ENCODE results near the gene ATXN1.

DNA sequence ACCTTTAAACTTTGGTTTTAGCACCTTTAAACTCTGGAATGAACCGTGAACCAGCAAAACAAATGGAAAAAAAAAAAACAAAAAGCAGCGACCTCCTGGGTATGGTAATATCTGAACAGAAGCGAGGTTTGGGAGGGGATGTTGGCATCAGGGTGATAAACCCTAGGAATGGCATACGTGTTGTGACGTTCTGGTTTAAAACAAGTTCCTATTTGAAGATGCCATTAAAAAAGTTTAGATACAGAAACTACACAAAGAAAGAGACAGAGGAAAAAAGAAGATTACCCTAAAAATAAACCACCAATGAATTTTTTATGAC is 60.4 kb downstream of the ATXN1 start:
- TF ChIP-seq FOXK2 (IDR thresholded peaks at IDR 0.05) (no peak), ZNF384 (IDR thresholded peaks at IDR 0.05) (no peak), SUZ12 (IDR thresholded peaks at IDR 0.05) (no peak), SP1 (IDR thresholded peaks at IDR 0.05) (no peak), FOXA1 (IDR thresholded peaks at IDR 0.05) (no peak)

All from HEK293T (cell line).